H1 (cell line): Measurements from ENCODE around the gene UNC79. TPM values are rescaled to one million over a fixed set of nuclear protein-coding genes. Genes with fewer than 3 reads are reported as not detected.

Experiments used
- CHD7 ChIP-seq: fragments of 300-600 bp; sonication (generic); IDR thresholded peaks from 2 replicates; pipeline ENCODE4 v1.7.1; 2012; ENCODE audit warnings: low read length, moderate library complexity, mild to moderate bottlenecking, inconsistent platforms; ENCODE audit not compliant: insufficient replicate concordance
- SP1 ChIP-seq: IDR thresholded peaks from 2 replicates; pipeline ENCODE4 v1.6.1; 2011; ENCODE audit warnings: low read depth, low read length
- polyA plus RNA-seq, 7 experiments: library from polyadenylated mRNA; depleted of rRNA in 3 of 7; stranded (reverse) in 5 of 7; unstranded in 2 of 7; fragments of >200 nt in 5 of 7; fragments of 200-250 nt in 2 of 7; gene quantifications; 1 replicate in 5 of 7; 2 replicates in 1 of 7; 4 replicates in 1 of 7; pipeline versions ENCODE4 v1.2.1 to v1.2.3, GENCODE V29; 2011 to 2013; ENCODE audit warnings: missing spikeins in 2 of 7, mixed read lengths in 2 of 7
- total RNA-seq: library from RNA; stranded (reverse); fragmentation: NEBNext Ultra II Directional; extraction: Animal tissue kit (Norgen Biotek cat#: 25700); gene quantifications from 2 replicates; pipeline ENCODE4 v1.2.1, GENCODE V29; 2021

Gene UNC79
- total and polyA plus RNA-seq, 2 of the 8 experiments (the other 6 are each of a cell fraction or from before 2014, with no cell fraction given) = 1.8 to 2.3 TPM

DNA sequence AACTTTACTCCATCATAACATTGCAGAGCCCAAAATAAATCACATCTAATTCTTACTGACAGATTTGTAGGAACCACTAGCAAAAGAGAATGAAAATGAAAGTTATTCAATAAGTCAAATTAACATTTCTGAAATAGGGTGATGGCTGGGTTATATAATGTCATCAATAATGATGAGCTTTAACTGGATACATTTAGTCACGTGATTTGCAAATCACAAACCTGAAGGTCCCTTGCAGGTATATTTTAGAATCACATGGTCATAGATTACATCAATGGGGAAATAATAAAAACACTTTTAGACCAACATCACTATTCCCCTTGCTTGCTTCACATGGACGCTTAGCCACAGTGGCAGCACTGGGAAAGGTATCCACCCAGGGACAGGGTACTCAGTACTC lies 270.8 kb downstream of the UNC79 start (continued):
- TF ChIP-seq CHD7 (no peak), SP1 (no peak)
